CD4-positive, CD25-positive, alpha-beta regulatory T cell (primary cell): ENCODE data around the gene DNALI1. TPM values are rescaled to one million over a fixed set of nuclear protein-coding genes. Genes with fewer than 3 reads are reported as not detected.

Experiments
- ATAC-seq, 2 donors: fragments of 150-1000 bp; cut with Tn5 transposase; one replicate each; pipeline ENCODE4 v1.10.0; 2021; ENCODE audit warnings: low read depth in 2 of 2, moderate number of reproducible peaks in 2 of 2, moderate library complexity in 1 of 2
- DNase-seq, 3 donors: peaks; one replicate each; pipeline versions ENCODE4 v3.0.0 to v3.0.0-alpha.2; 2012 to 2022; ENCODE audit warnings: mixed read lengths in 1 of 3
- H3K27ac ChIP-seq: one replicate; pipeline ENCODE4 v1.7.0; 2013; ENCODE audit warnings: mild to moderate bottlenecking, low read length; ENCODE audit not compliant: insufficient read depth, poor library complexity, severe bottlenecking
- H3K27me3 ChIP-seq: one replicate; pipeline ENCODE4 v1.7.0; 2013; ENCODE audit warnings: low read length; ENCODE audit not compliant: control insufficient read depth, insufficient read depth
- H3K36me3 ChIP-seq: one replicate; pipeline ENCODE4 v1.7.0; 2013; ENCODE audit warnings: mild to moderate bottlenecking, low read length, moderate library complexity; ENCODE audit not compliant: control insufficient read depth, insufficient read depth
- H3K4me1 ChIP-seq: 2 replicates; pipeline ENCODE4 v1.7.0; 2013; ENCODE audit warnings: mild to moderate bottlenecking, low read length; ENCODE audit not compliant: insufficient read depth, control insufficient read depth, poor library complexity, severe bottlenecking
- H3K4me3 ChIP-seq: one replicate; pipeline ENCODE4 v1.7.0; 2013; ENCODE audit warnings: low read depth, mild to moderate bottlenecking, low read length, moderate library complexity
- H3K9me3 ChIP-seq, 2 experiments: 1 replicate in 1 of 2; 2 replicates in 1 of 2; pipeline ENCODE4 v1.7.0; 2013; ENCODE audit warnings: low read length in 2 of 2, mild to moderate bottlenecking in 1 of 2, moderate library complexity in 1 of 2; ENCODE audit not compliant: control insufficient read depth in 2 of 2
- H3K27ac Mint-ChIP-seq, 3 donors: one replicate each; pipeline ENCODE4 v1.8.0; 2020 to 2022; ENCODE audit warnings: mild to moderate bottlenecking in 3 of 3, mixed read lengths in 3 of 3, moderate library complexity in 2 of 3
- H3K27me3 Mint-ChIP-seq: one replicate; pipeline ENCODE4 v1.8.0; 2022; ENCODE audit warnings: mild to moderate bottlenecking, mixed read lengths
- H3K36me3 Mint-ChIP-seq: one replicate; pipeline ENCODE4 v1.8.0; 2020; ENCODE audit warnings: mixed read lengths
- H3K4me1 Mint-ChIP-seq, 4 donors: one replicate each; pipeline ENCODE4 v1.8.0; 2020 to 2022; ENCODE audit warnings: mixed read lengths in 4 of 4, mild to moderate bottlenecking in 1 of 4
- H3K4me3 Mint-ChIP-seq, 4 donors: one replicate each; pipeline ENCODE4 v1.8.0; 2020 to 2022; ENCODE audit warnings: mild to moderate bottlenecking in 4 of 4, mixed read lengths in 4 of 4, moderate library complexity in 3 of 4
- H3K9me3 Mint-ChIP-seq, 7 donors: one replicate each; pipeline ENCODE4 v1.8.0; 2020 to 2022; ENCODE audit warnings: mixed read lengths in 7 of 7, mild to moderate bottlenecking in 3 of 7, moderate library complexity in 2 of 7
- polyA plus RNA-seq, 4 donors: library from polyadenylated mRNA; unstranded; fragments of 300-500 nt; fragmentation: Illumina TruSeq; gene quantifications; one replicate each; pipeline ENCODE4 v1.2.3, GENCODE V29; 2021
- total RNA-seq: library from RNA; stranded (reverse); gene quantifications from one replicate; pipeline ENCODE4 v1.2.3, GENCODE V29; 2022

DNALI1 gene
- total and polyA plus RNA-seq, 5 donors from 2014 or later: 0.22 to 0.32 (median 0.25) TPM; not detected in 2

GRCh38 chr1:37540036-37540785 is 16.5 kb upstream of the DNALI1 start:
- H3K9me3 Mint-ChIP-seq: no peaks in the 10 kb centered on the region
- peaks cover 7 to 18% (median 11%) of the 10 kb centered on the region in 4 donors for H3K4me1 Mint-ChIP-seq
- Histone ChIP-seq H3K36me3 (peaks cover 79% of the 10 kb centered on the region), H3K4me3 (no peak overlapping the region), H3K27me3 (no peaks in the 10 kb centered on the region), H3K4me1 (no peaks in the 10 kb centered on the region), H3K27ac (no peak overlapping the region), H3K9me3 (no peaks in the 10 kb centered on the region)
- no peak for DNase-seq
- H3K27me3 Mint-ChIP-seq: no peaks in the 10 kb centered on the region
- no peak overlapping the region for H3K4me3 Mint-ChIP-seq
- H3K36me3 Mint-ChIP-seq: peaks cover 47% of the 10 kb centered on the region
- H3K27ac Mint-ChIP-seq: peak overlapping the region in 1 of 3 donors; percentile 48
- no peak for ATAC-seq

- Histone ChIP-seq H3K27me3 (no peaks in the 10 kb centered on the region), H3K27ac (no peak overlapping the region), H3K4me1 (no peaks in the 10 kb centered on the region), H3K36me3 (peaks cover 66% of the 10 kb centered on the region), H3K9me3 (no peaks in the 10 kb centered on the region), H3K4me3 (no peak overlapping the region)
- no peak for DNase-seq
- Mint-ChIP-seq H3K27me3 (no peaks in the 10 kb centered on the region), H3K4me3 (no peak overlapping the region), H3K36me3 (peaks cover 36% of the 10 kb centered on the region), H3K27ac (no peak overlapping the region), H3K9me3 (peaks cover 0 to 2% (median 0%) of the 10 kb centered on the region in 7 donors), H3K4me1 (peaks cover 9 to 13% (median 11%) of the 10 kb centered on the region in 4 donors)
- no peak for ATAC-seq
Observed at GRCh38 chr1:37544530-37544929, 12.2 kb upstream of the DNALI1 start.

GRCh38 chr1:37545019-37545418 is 11.7 kb upstream of the DNALI1 start:
- Histone ChIP-seq H3K27ac (no peak overlapping the region), H3K9me3 (no peaks in the 10 kb centered on the region), H3K4me1 (no peaks in the 10 kb centered on the region), H3K4me3 (no peak overlapping the region), H3K27me3 (no peaks in the 10 kb centered on the region), H3K36me3 (peaks cover 65% of the 10 kb centered on the region)
- Mint-ChIP-seq H3K4me3 (no peak overlapping the region), H3K27me3 (no peaks in the 10 kb centered on the region), H3K4me1 (peaks cover 11 to 18% (median 15%) of the 10 kb centered on the region in 4 donors), H3K27ac (no peak overlapping the region), H3K36me3 (peaks cover 40% of the 10 kb centered on the region), H3K9me3 (peaks cover 0 to 2% (median 0%) of the 10 kb centered on the region in 7 donors)
- no peak for ATAC-seq
- DNase-seq: no peak

GRCh38 chr1:37549341-37549740 is 7.4 kb upstream of the DNALI1 start:
- H3K27ac Mint-ChIP-seq: peak overlapping the region in 2 of 3 donors; percentile 21 to 23
- peak overlapping the region in 1 of 4 donors; percentile 8 for H3K4me3 Mint-ChIP-seq
- no peaks in the 10 kb centered on the region for H3K27me3 ChIP-seq
- no peak overlapping the region for H3K4me3 ChIP-seq
- DNase-seq: no peak
- H3K36me3 Mint-ChIP-seq: peaks cover 42% of the 10 kb centered on the region
- no peaks in the 10 kb centered on the region for H3K9me3 ChIP-seq
- peaks cover 0 to 2% (median 0%) of the 10 kb centered on the region in 7 donors for H3K9me3 Mint-ChIP-seq
- H3K4me1 Mint-ChIP-seq: peaks cover 26 to 52% (median 43%) of the 10 kb centered on the region in 4 donors
- ATAC-seq: no peak
- no peaks in the 10 kb centered on the region for H3K27me3 Mint-ChIP-seq
- H3K36me3 ChIP-seq: peaks cover 48% of the 10 kb centered on the region
- H3K4me1 ChIP-seq: peaks cover 21% of the 10 kb centered on the region
- H3K27ac ChIP-seq: no peak overlapping the region

- peaks cover 0 to 2% (median 0%) of the 10 kb centered on the region in 7 donors for H3K9me3 Mint-ChIP-seq
- DNase-seq (peak in 1 of 3 donors; percentile 3), ATAC-seq (no peak)
- H3K36me3 Mint-ChIP-seq: peaks cover 22% of the 10 kb centered on the region
- H3K9me3 ChIP-seq: no peaks in the 10 kb centered on the region
- peaks cover 21% of the 10 kb centered on the region for H3K4me1 ChIP-seq
- peak overlapping the region; percentile 97 for H3K4me3 ChIP-seq
- no peaks in the 10 kb centered on the region for H3K27me3 ChIP-seq
- H3K27me3 Mint-ChIP-seq: no peaks in the 10 kb centered on the region
- peak overlapping the region; percentile 33 to 99 (median 97) for H3K27ac Mint-ChIP-seq
- peaks cover 25% of the 10 kb centered on the region for H3K36me3 ChIP-seq
- H3K4me1 Mint-ChIP-seq: peaks cover 33 to 52% (median 41%) of the 10 kb centered on the region in 4 donors
- H3K4me3 Mint-ChIP-seq: peak overlapping the region; percentile 91 to 98 (median 98)
- peak overlapping the region; percentile 88 for H3K27ac ChIP-seq
Observed at GRCh38 chr1:37553598-37553926, 3.2 kb upstream of the DNALI1 start.

GRCh38 chr1:37553927-37554808 is 2.6 kb upstream of the DNALI1 start, which contains the start of gene SNIP1:
TSS of gene SNIP1 (minus strand) at chr1:37554293. CDS start at chr1:37554229, 64 bp downstream.
- H3K36me3 Mint-ChIP-seq: peaks cover 18% of the 10 kb centered on the region
- H3K4me3 Mint-ChIP-seq: peak within 1 kb of the TSS; percentile 91 to 98 (median 98)
- H3K27me3 Mint-ChIP-seq: no peaks in the 10 kb centered on the region
- Histone ChIP-seq H3K4me1 (peaks cover 21% of the 10 kb centered on the region), H3K36me3 (peaks cover 19% of the 10 kb centered on the region), H3K27me3 (no peaks in the 10 kb centered on the region), H3K27ac (peak within 1 kb of the TSS; percentile 88), H3K9me3 (no peaks in the 10 kb centered on the region), H3K4me3 (peak within 1 kb of the TSS; percentile 97)
- H3K9me3 Mint-ChIP-seq: no peaks in the 10 kb centered on the region
- DNase-seq (peak; percentile 89 to 97 (median 93)), ATAC-seq (peak; percentile 98)
- H3K4me1 Mint-ChIP-seq: peaks cover 29 to 46% (median 37%) of the 10 kb centered on the region in 4 donors
- H3K27ac Mint-ChIP-seq: peak within 1 kb of the TSS; percentile 97 to 99 (median 99)

GRCh38 chr1:37557402-37557801 is 662 bp downstream of the DNALI1 start:
- Mint-ChIP-seq H3K27me3 (peaks cover 6% of the 10 kb centered on the region), H3K4me3 (peak overlapping the region in 1 of 4 donors; percentile 70), H3K36me3 (peaks cover 8% of the 10 kb centered on the region), H3K27ac (no peak overlapping the region), H3K4me1 (peaks cover 15 to 22% (median 17%) of the 10 kb centered on the region in 4 donors), H3K9me3 (no peaks in the 10 kb centered on the region)
- H3K4me3 ChIP-seq: no peak overlapping the region
- no peak overlapping the region for H3K27ac ChIP-seq
- no peaks in the 10 kb centered on the region for H3K36me3 ChIP-seq
- no peaks in the 10 kb centered on the region for H3K27me3 ChIP-seq
- H3K9me3 ChIP-seq: no peaks in the 10 kb centered on the region
- no peak for ATAC-seq
- H3K4me1 ChIP-seq: peaks cover 13% of the 10 kb centered on the region
- no peak for DNase-seq
